K562 (cell line): Measurements from ENCODE around the gene OVOL1. TPM values are rescaled to one million over a fixed set of nuclear protein-coding genes. Genes with fewer than 3 reads are reported as not detected.

ENCODE experiments used
- ATAC-seq: fragments of 200-7000 bp; cut with Tn5 transposase; 3 replicates; pipeline ENCODE4 v1.9.1; 2020; ENCODE audit warnings: moderate library complexity
- BruUV-seq: library from RNA; stranded (reverse); fragments of 400-500 nt; replicated peaks from 2 replicates; lab custom pipeline; 2021; lab: Mats Ljungman, UMichigan
- CTCF ChIA-PET: fragments of 300-600 bp; formaldehyde crosslinking; extraction: SDS; loops from one replicate; lab custom pipeline; 2021; ENCODE audit warnings: low intra/inter-chr PET ratio; lab: Yijun Ruan, JAX
- POLR2A ChIA-PET: fragments of 300-600, 350-650 bp; sonication (Branson Sonifier 250); formaldehyde crosslinking; extraction: SDS; loops from one replicate; lab custom pipeline; 2021; ENCODE audit warnings: antibody characterized with exemption, inconsistent platforms; lab: Yijun Ruan, JAX
- DNase-seq, 4 experiments: peaks; one replicate each; pipeline versions ENCODE4 v3.0.0 to v3.0.0-alpha.2; 2011 to 2018; ENCODE audit warnings: low spot score in 3 of 4, mixed read lengths in 3 of 4; ENCODE audit errors: extremely low read depth in 1 of 4
- FAIRE-seq: peaks from 2 replicates; lab custom pipeline; 2011; peaks lifted over from hg19 to GRCh38; lab: Jason Lieb, UNC
- H2AFZ ChIP-seq: 2 replicates; pipeline ENCODE4 v1.6.0; 2011; ENCODE audit warnings: low read depth, low read length, control low read depth, inconsistent platforms
- H3K27ac ChIP-seq: fragments of 200-600 bp; 3 replicates; pipeline ENCODE4 v1.8.0; 2011; ENCODE audit warnings: low read depth, mild to moderate bottlenecking, control low read depth, inconsistent platforms, low read length, moderate library complexity, mixed read lengths; ENCODE audit errors: extremely low read depth
- H3K27me3 ChIP-seq, 2 experiments: fragments of 300-600 bp in 1 of 2; 2 replicates in 1 of 2; 3 replicates in 1 of 2; pipeline versions ENCODE4 v1.6.0 to v1.8.0; 2011; ENCODE audit warnings: inconsistent platforms in 2 of 2, low read length in 2 of 2, mild to moderate bottlenecking in 1 of 2, mixed read lengths in 1 of 2, moderate library complexity in 1 of 2; ENCODE audit not compliant: control insufficient read depth in 2 of 2, insufficient read depth in 2 of 2
- H3K36me3 ChIP-seq: fragments of 300-600 bp; 3 replicates; pipeline ENCODE4 v1.8.0; 2011; ENCODE audit warnings: mild to moderate bottlenecking, low read length, inconsistent platforms; ENCODE audit not compliant: control insufficient read depth, insufficient read depth
- H3K4me1 ChIP-seq, 2 experiments: fragments of 200-600 bp in 1 of 2; replicated peaks in 1 of 2; 2 replicates in 1 of 2; 3 replicates in 1 of 2; pipeline versions ENCODE4 v1.5.1 to v1.8.0; 2011; ENCODE audit warnings: inconsistent platforms in 2 of 2, low read length in 2 of 2, mild to moderate bottlenecking in 1 of 2, mixed read lengths in 1 of 2, moderate library complexity in 1 of 2; ENCODE audit not compliant: control insufficient read depth in 2 of 2, insufficient read depth in 2 of 2
- H3K4me2 ChIP-seq: 2 replicates; pipeline ENCODE4 v1.6.1; 2011; ENCODE audit warnings: low read length, control low read depth, inconsistent platforms, mixed read lengths; ENCODE audit not compliant: insufficient read depth
- H3K4me3 ChIP-seq: fragments of 200-600 bp; sonication (generic), shearing (Covaris generic); 2 replicates; pipeline ENCODE4 v1.5.1; 2016; ENCODE audit warnings: control low read depth, inconsistent platforms
- H3K79me2 ChIP-seq: fragments of 200-600 bp; 3 replicates; pipeline ENCODE4 v1.8.0; 2011; ENCODE audit warnings: low read length, inconsistent platforms; ENCODE audit not compliant: control insufficient read depth, insufficient read depth
- H3K9ac ChIP-seq, 2 experiments: 2 replicates each; pipeline versions ENCODE4 v1.6.0 to v1.6.1; 2011; ENCODE audit warnings: low read depth in 2 of 2, low read length in 2 of 2, control low read depth in 1 of 2, inconsistent platforms in 1 of 2, mild to moderate bottlenecking in 1 of 2, mixed read lengths in 1 of 2; ENCODE audit not compliant: insufficient read depth in 1 of 2
- H3K9me1 ChIP-seq: one replicate; pipeline ENCODE4 v1.6.0; 2011; ENCODE audit warnings: inconsistent platforms, mild to moderate bottlenecking, low read length, moderate library complexity; ENCODE audit not compliant: control insufficient read depth, insufficient read depth
- H3K9me3 ChIP-seq: replicated peaks from 2 replicates; pipeline ENCODE4 v1.5.1; 2011; ENCODE audit warnings: low read depth, low read length, inconsistent platforms; ENCODE audit not compliant: control insufficient read depth, insufficient read depth
- H4K20me1 ChIP-seq: replicated peaks from 2 replicates; pipeline ENCODE4 v1.6.1; 2011; ENCODE audit warnings: low read length, inconsistent platforms, mixed read lengths; ENCODE audit not compliant: control insufficient read depth, insufficient read depth
- CBX3 ChIP-seq, 2 experiments: IDR thresholded peaks; 1 replicate in 1 of 2; 2 replicates in 1 of 2; pipeline ENCODE4 v1.6.1; 2012; ENCODE audit warnings: inconsistent platforms in 2 of 2, low read length in 2 of 2, borderline replicate concordance in 1 of 2, control low read depth in 1 of 2
- GABPB1 ChIP-seq: sonication (generic); formaldehyde crosslinking; IDR thresholded peaks from 2 replicates; pipeline ENCODE4 v1.8.0; 2022; ENCODE audit warnings: mild to moderate bottlenecking, missing genetic modification reagents
- KDM4B ChIP-seq, 2 experiments: fragments of 450-650 bp in 1 of 2; sonication (generic) in 1 of 2; IDR thresholded peaks; 2 replicates each; pipeline ENCODE4 v1.6.1; 2016 to 2017; ENCODE audit warnings: borderline replicate concordance in 2 of 2, antibody characterized with exemption in 1 of 2, low read depth in 1 of 2, mild to moderate bottlenecking in 1 of 2
- KLF6 ChIP-seq: fragments of 250-450 bp; sonication (Bioruptor Pico); IDR thresholded peaks from 2 replicates; pipeline ENCODE4 v1.4.0; 2020; ENCODE audit warnings: mild to moderate bottlenecking, moderate library complexity, borderline replicate concordance
- MAZ ChIP-seq, 2 experiments: fragments of 450-650 bp in 1 of 2; sonication (generic) in 1 of 2; formaldehyde crosslinking; IDR thresholded peaks in 1 of 2; conservative IDR thresholded peaks in 1 of 2; 2 replicates each; pipeline versions ENCODE4 v1.4.0 to v1.5.0; 2020; ENCODE audit warnings: mild to moderate bottlenecking in 1 of 2, missing genetic modification reagents in 1 of 2
- RAD21 ChIP-seq, 2 experiments: fragments of 250-450 bp in 1 of 2; fragments of 450-650 bp in 1 of 2; sonication (Bioruptor Pico) in 1 of 2; formaldehyde crosslinking in 1 of 2; IDR thresholded peaks in 1 of 2; conservative IDR thresholded peaks in 1 of 2; 2 replicates each; pipeline versions ENCODE4 v1.4.0 to v1.8.0; 2020 to 2022; ENCODE audit warnings: mild to moderate bottlenecking in 2 of 2, moderate library complexity in 1 of 2
- SNIP1 ChIP-seq: fragments of 450-650 bp; IDR thresholded peaks from 2 replicates; pipeline ENCODE4 v1.7.1; 2017; ENCODE audit warnings: low read depth, mild to moderate bottlenecking
- TEAD1 ChIP-seq, 2 experiments: fragments of 450-650 bp in 1 of 2; sonication (generic) in 1 of 2; formaldehyde crosslinking; IDR thresholded peaks; 2 replicates each; pipeline versions ENCODE4 v1.4.0 to v1.8.0; 2020 to 2022; ENCODE audit warnings: mild to moderate bottlenecking in 2 of 2, missing genetic modification reagents in 1 of 2
- TEAD2 ChIP-seq: fragments of 450-650 bp; IDR thresholded peaks from 2 replicates; pipeline ENCODE4 v1.6.1; 2016; ENCODE audit warnings: missing genetic modification characterization, control low read depth, missing compliant biosample characterization
- ZNF431 ChIP-seq: sonication (generic); formaldehyde crosslinking; IDR thresholded peaks from 2 replicates; pipeline ENCODE4 v1.8.0; 2022; ENCODE audit warnings: mild to moderate bottlenecking, missing genetic modification reagents
- ZNF586 ChIP-seq: fragments of 450-650 bp; formaldehyde crosslinking; conservative IDR thresholded peaks from 2 replicates; pipeline ENCODE4 v1.4.0; 2020; ENCODE audit warnings: mild to moderate bottlenecking, moderate library complexity
- ZNF644 ChIP-seq: fragments of 200-800 bp; sonication (Bioruptor generic); IDR thresholded peaks from 2 replicates; pipeline ENCODE4 v1.6.1; 2016; ENCODE audit warnings: low read depth, missing genetic modification characterization, missing compliant biosample characterization
- WGBS: fragments of 100-300 bp; shearing (Covaris generic); methylation state at CpG from one replicate; pipeline ENCODE4 v1.1.6; 2016; ENCODE audit warnings: low coverage, mixed read lengths; ENCODE audit not compliant: insufficient coverage; ENCODE audit errors: missing lambda C conversion rate; 5-methylcytosine and 5-hydroxymethylcytosine counted together
- in situ Hi-C: fragments of 300-500 bp; cut with MboI; formaldehyde crosslinking; loops from 4 replicates; pipeline ENCODE4 v1.15.0; 2018; ENCODE audit warnings: inconsistent platforms, mixed read lengths
- intact Hi-C: fragments of 100-400 bp; cut with micrococcal nuclease; formaldehyde crosslinking; loops from 2 replicates; pipeline ENCODE4 v1.14.2; 2022
- polyA plus RNA-seq, 8 experiments: library from polyadenylated mRNA; depleted of rRNA in 4 of 8; stranded (reverse) in 5 of 8; unstranded in 3 of 8; fragments of >200 nt; fragmentation: Nextera tagmentation in 2 of 8; fragmentation: Illumina TruSeq in 1 of 8; extraction: Ambion mirVana in 2 of 8; extraction: Trizol in 1 of 8; gene quantifications; 2 replicates each; pipeline versions ENCODE4 v1.2.1 to v1.2.3, GENCODE V29; 2011 to 2014; ENCODE audit warnings: inconsistent platforms in 1 of 8, missing spikeins in 1 of 8
- total RNA-seq, 7 experiments: library from RNA; depleted of rRNA in 6 of 7; stranded (reverse); fragments of >200 nt in 6 of 7; fragmentation: Illumina TruSeq in 2 of 7; extraction: Trizol in 2 of 7; gene quantifications; 2 replicates each; pipeline versions ENCODE4 v1.2.1 to v1.2.3, GENCODE V29; 2011 to 2021; ENCODE audit warnings: low replicate concordance in 1 of 7
- TF ChIP-seq, protein P1 (sequence below): fragments of 450-650 bp; formaldehyde crosslinking; IDR thresholded peaks from 2 replicates; pipeline ENCODE4 v1.4.0; 2020; ENCODE audit warnings: mild to moderate bottlenecking, moderate library complexity
- TF ChIP-seq, protein P2 (sequence below): IDR thresholded peaks from 2 replicates; pipeline ENCODE4 v1.6.1; 2011; ENCODE audit warnings: borderline replicate concordance, low read depth, mild to moderate bottlenecking, moderate library complexity, low read length; ENCODE audit not compliant: insufficient read depth, poor library complexity, severe bottlenecking

Gene OVOL1
- total and polyA plus RNA-seq, 9 of the 15 experiments (the other 6 are each of a cell fraction or from before 2014, with no cell fraction given): 0.09 TPM; not detected in 8

DNA sequence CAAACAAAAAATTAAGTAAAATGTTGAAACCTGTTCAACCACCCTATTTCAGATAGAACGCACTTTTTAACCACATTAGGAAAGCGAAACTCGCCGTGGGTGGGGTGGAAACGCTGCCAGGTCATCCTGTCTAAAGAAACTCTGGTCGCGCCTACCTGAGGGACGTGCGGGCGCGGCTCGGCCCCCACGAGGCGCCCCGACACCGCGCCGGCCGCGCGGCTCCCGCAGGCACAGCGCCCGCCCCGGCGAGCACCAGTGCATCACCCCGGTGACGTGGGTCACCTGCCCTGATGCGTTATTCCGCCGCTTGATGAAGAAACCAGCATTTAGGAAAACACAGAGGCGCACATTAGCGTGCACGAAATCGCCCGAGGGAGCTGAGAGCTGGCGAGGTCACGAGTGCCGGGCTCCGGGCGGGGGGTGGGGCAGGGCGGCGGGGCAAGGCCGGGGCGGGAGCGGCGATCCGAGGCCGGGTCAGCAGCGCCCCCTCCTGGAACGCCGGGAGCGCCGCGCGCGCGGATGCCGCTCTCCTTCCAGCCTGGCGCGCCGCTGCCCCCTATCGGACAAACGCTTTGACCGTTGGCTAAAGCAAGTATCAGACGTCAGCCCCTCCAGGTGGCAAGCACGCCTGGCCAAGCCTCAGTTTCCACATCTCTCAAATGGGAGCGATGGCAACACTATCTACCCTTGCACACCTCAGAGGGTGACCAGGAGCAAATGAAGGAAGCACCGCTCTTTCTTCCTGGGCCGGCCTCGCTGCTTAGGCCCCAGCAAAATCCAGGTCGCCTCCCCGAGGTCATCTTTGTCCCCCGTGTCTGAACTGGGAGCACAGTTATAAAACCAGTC is 31.2 kb downstream of the OVOL1 start:
- in situ Hi-C loops (no loop called here), intact Hi-C loops (loop anchor here (1.0 to 10.0 kb wide), 5 partner anchors 36 to 273 kb away; partner anchors contain the start of gene AP5B1)
- DNase-seq: peak; percentile 94 to 97 (median 96)
- Histone ChIP-seq H3K36me3 (no peaks in the 10 kb centered on the region), H2AFZ (peak overlapping the region; percentile 97), H3K27me3 (peaks cover 3 to 4% of the 10 kb centered on the region in 2 experiments; a peak in 1 of 5 replicates), H3K4me1 (peaks cover 0 to 17% of the 10 kb centered on the region in 2 experiments; a peak in 2 of 5 replicates), H3K9me3 (no peaks in the 10 kb centered on the region), H3K79me2 (no peaks in the 10 kb centered on the region), H3K9me1 (no peaks in the 10 kb centered on the region), H4K20me1 (no peaks in the 10 kb centered on the region), H3K9ac (peak overlapping the region; percentile 63 to 94), H3K4me3 (peak overlapping the region; percentile 49), H3K27ac (peak overlapping the region; percentile 34; the same call in 1 of the 3 replicates), H3K4me2 (peak overlapping the region; percentile 78)
- WGBS: 8% methylated on average over 61 of the region's 74 CpGs
- CTCF ChIA-PET: interaction anchor here (0.6 to 3.1 kb wide), 20 partner anchors 10 to 435 kb away, joined by 3 to 45 read pairs (median 4); partner anchors contain the start of genes AP5B1, CFL1, FIBP and KAT5
- FAIRE-seq: peak; percentile 87
- POLR2A ChIA-PET: interaction anchor here (0.7 to 3.5 kb wide), 5 partner anchors 37 to 154 kb away, joined by 3 to 12 read pairs (median 3); partner anchors contain the start of genes AP5B1 and RNASEH2C
- no TSS peak for BruUV-seq
- ATAC-seq: peak; percentile 96
- TF ChIP-seq SNIP1 (no peak), ZNF431 (CRISPR knock-in tag) (no peak), TEAD2 (no peak), KDM4B (IDR thresholded peaks at IDR 0.05; ENCODE audit: borderline replicate concordance in 2 of 2, low read depth in 1 of 2) (no peak), CBX3 (IDR thresholded peaks at IDR 0.05; ENCODE audit: borderline replicate concordance in 1 of 2, low read length in 2 of 2) (peak in 1 of 2 experiments; percentile 80; a peak in 1 of 3 replicates), TEAD1 (CRISPR knock-in tag; IDR thresholded peaks at IDR 0.05) (peak in 1 of 2 experiments; percentile 63; a peak in 1 of 4 replicates), RAD21 (CRISPR knock-in tag; conservative IDR thresholded peaks at IDR 0.05 in 1 of 2, IDR thresholded peaks at IDR 0.05 in 1 of 2) (peak; percentile 94 to 95), ZNF644 (tag) (peak; percentile 57; the same call in 1 of the 2 replicates), KLF6 (0 out of 2 replicates have a peak, but pooled peaks have one; percentile 36), MAZ (CRISPR knock-in tag; conservative IDR thresholded peaks at IDR 0.05 in 1 of 2, IDR thresholded peaks at IDR 0.05 in 1 of 2) (peak; percentile 53 to 89; a peak in 3 of 4 replicates), ZNF586 (CRISPR knock-in tag) (no peak), GABPB1 (CRISPR knock-in tag) (peak; percentile 89)
- TF ChIP-seq, protein P1, sequence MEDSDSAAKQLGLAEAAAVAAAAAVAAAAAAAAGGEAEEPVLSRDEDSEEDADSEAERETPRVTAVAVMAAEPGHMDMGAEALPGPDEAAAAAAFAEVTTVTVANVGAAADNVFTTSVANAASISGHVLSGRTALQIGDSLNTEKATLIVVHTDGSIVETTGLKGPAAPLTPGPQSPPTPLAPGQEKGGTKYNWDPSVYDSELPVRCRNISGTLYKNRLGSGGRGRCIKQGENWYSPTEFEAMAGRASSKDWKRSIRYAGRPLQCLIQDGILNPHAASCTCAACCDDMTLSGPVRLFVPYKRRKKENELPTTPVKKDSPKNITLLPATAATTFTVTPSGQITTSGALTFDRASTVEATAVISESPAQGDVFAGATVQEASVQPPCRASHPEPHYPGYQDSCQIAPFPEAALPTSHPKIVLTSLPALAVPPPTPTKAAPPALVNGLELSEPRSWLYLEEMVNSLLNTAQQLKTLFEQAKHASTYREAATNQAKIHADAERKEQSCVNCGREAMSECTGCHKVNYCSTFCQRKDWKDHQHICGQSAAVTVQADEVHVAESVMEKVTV (CRISPR knock-in tag): peak; percentile 85
- TF ChIP-seq, protein P2, sequence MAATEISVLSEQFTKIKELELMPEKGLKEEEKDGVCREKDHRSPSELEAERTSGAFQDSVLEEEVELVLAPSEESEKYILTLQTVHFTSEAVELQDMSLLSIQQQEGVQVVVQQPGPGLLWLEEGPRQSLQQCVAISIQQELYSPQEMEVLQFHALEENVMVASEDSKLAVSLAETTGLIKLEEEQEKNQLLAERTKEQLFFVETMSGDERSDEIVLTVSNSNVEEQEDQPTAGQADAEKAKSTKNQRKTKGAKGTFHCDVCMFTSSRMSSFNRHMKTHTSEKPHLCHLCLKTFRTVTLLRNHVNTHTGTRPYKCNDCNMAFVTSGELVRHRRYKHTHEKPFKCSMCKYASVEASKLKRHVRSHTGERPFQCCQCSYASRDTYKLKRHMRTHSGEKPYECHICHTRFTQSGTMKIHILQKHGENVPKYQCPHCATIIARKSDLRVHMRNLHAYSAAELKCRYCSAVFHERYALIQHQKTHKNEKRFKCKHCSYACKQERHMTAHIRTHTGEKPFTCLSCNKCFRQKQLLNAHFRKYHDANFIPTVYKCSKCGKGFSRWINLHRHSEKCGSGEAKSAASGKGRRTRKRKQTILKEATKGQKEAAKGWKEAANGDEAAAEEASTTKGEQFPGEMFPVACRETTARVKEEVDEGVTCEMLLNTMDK: peak; percentile 86
